T-cell (primary cell): ENCODE measurements around the gene NDUFS7. TPM values are rescaled to one million over a fixed set of nuclear protein-coding genes. Genes with fewer than 3 reads are reported as not detected.

Experiments
- ATAC-seq, 4 experiments: fragments of 200-7000 bp in 3 of 4; fragments of 150-1000 bp in 1 of 4; cut with Tn5 transposase; replicated peaks in 1 of 4; 1 replicate in 3 of 4; 2 replicates in 1 of 4; pipeline ENCODE4 v1.10.0; 2021; ENCODE audit warnings: moderate library complexity in 3 of 4, mild to moderate bottlenecking in 2 of 4, moderate number of reproducible peaks in 1 of 4
- CTCF ChIA-PET, 2 donors: fragments of 300-600 bp; sonication (Branson Sonifier 250); formaldehyde crosslinking; loops; one replicate each; lab custom pipeline; 2022; ENCODE audit warnings: antibody characterized with exemption in 2 of 2; lab: Charles Lee
- POLR2A ChIA-PET, 2 donors: fragments of 300-600 bp; sonication (Branson Sonifier 250); formaldehyde crosslinking; loops; one replicate each; lab custom pipeline; 2022; ENCODE audit warnings: antibody characterized with exemption in 2 of 2; lab: Charles Lee
- DNase-seq, 35 experiments: peaks; one replicate each; pipeline versions ENCODE4 v3.0.0 to v3.0.0-alpha.2; 2013 to 2023
- H3K27ac ChIP-seq: one replicate; pipeline ENCODE4 v1.5.1; 2013; ENCODE audit warnings: low read length
- H3K27me3 ChIP-seq, 2 experiments: replicated peaks in 1 of 2; 1 replicate in 1 of 2; 2 replicates in 1 of 2; pipeline versions ENCODE4 v1.6.1 to v1.7.0; 2013; ENCODE audit warnings: low read length in 1 of 2, mixed read lengths in 1 of 2; ENCODE audit not compliant: control insufficient read depth in 2 of 2, insufficient read depth in 2 of 2; ENCODE audit errors: extremely low read depth in 1 of 2
- H3K36me3 ChIP-seq, 2 donors: 1 replicate in 1 of 2; 2 replicates in 1 of 2; pipeline versions ENCODE4 v1.6.1 to v1.7.0; 2013; ENCODE audit warnings: low read length in 1 of 2; ENCODE audit not compliant: control insufficient read depth in 2 of 2, insufficient read depth in 1 of 2; ENCODE audit errors: extremely low read depth in 1 of 2
- H3K4me1 ChIP-seq, 2 experiments: 1 replicate in 1 of 2; 2 replicates in 1 of 2; pipeline versions ENCODE4 v1.6.1 to v1.7.0; 2013; ENCODE audit warnings: low read length in 2 of 2, mixed read lengths in 1 of 2; ENCODE audit not compliant: insufficient read depth in 2 of 2, control insufficient read depth in 1 of 2; ENCODE audit errors: extremely low read depth in 1 of 2
- H3K4me3 ChIP-seq, 2 donors: 1 replicate in 1 of 2; 2 replicates in 1 of 2; pipeline versions ENCODE4 v1.5.1 to v1.7.0; 2013; ENCODE audit warnings: mild to moderate bottlenecking in 2 of 2, low read length in 1 of 2, moderate library complexity in 1 of 2; ENCODE audit not compliant: control insufficient read depth in 1 of 2; ENCODE audit errors: extremely low read depth in 1 of 2
- H3K9me3 ChIP-seq: 2 replicates; pipeline ENCODE4 v1.7.0; 2013
- H3K27ac Mint-ChIP-seq, 2 donors: one replicate each; pipeline ENCODE4 v1.8.0; 2020 to 2021; ENCODE audit warnings: mild to moderate bottlenecking in 2 of 2, mixed read lengths in 2 of 2
- H3K27me3 Mint-ChIP-seq, 2 donors: one replicate each; pipeline ENCODE4 v1.8.0; 2021 to 2022; ENCODE audit warnings: mixed read lengths in 2 of 2
- H3K36me3 Mint-ChIP-seq: one replicate; pipeline ENCODE4 v1.8.0; 2021; ENCODE audit warnings: mixed read lengths
- H3K4me1 Mint-ChIP-seq, 3 donors: one replicate each; pipeline ENCODE4 v1.8.0; 2020 to 2022; ENCODE audit warnings: mixed read lengths in 3 of 3, mild to moderate bottlenecking in 1 of 3
- H3K4me3 Mint-ChIP-seq, 3 donors: one replicate each; pipeline ENCODE4 v1.8.0; 2020 to 2022; ENCODE audit warnings: mild to moderate bottlenecking in 3 of 3, mixed read lengths in 3 of 3, moderate library complexity in 3 of 3
- H3K9me3 Mint-ChIP-seq, 3 donors: one replicate each; pipeline ENCODE4 v1.8.0; 2020 to 2022; ENCODE audit warnings: mixed read lengths in 3 of 3
- WGBS: methylation state at CpG from one replicate; pipeline ENCODE4 v1.1.5; 2013; ENCODE audit warnings: missing lambda C conversion rate; ENCODE audit not compliant: insufficient coverage; 5-methylcytosine and 5-hydroxymethylcytosine counted together
- total RNA-seq, 35 experiments: library from RNA in 6 of 35; stranded (reverse) in 6 of 35; fragments of 120-200 nt in 1 of 35; gene quantifications; one replicate each; pipeline versions ENCODE4 v1.2.1 to v1.2.4 and lab custom pipeline; 2013 to 2026

The NDUFS7 gene
- total RNA-seq (10 to 100 TPM; 50.3 to 85.5 (median 79.6) TPM), total RNA-seq (lab: John Stamatoyannopoulos, UW) (24.0 to 57.9 (median 39.1) reads per million in 29 experiments)
- 37.0 TPM for total RNA-seq (2013)

DNA sequence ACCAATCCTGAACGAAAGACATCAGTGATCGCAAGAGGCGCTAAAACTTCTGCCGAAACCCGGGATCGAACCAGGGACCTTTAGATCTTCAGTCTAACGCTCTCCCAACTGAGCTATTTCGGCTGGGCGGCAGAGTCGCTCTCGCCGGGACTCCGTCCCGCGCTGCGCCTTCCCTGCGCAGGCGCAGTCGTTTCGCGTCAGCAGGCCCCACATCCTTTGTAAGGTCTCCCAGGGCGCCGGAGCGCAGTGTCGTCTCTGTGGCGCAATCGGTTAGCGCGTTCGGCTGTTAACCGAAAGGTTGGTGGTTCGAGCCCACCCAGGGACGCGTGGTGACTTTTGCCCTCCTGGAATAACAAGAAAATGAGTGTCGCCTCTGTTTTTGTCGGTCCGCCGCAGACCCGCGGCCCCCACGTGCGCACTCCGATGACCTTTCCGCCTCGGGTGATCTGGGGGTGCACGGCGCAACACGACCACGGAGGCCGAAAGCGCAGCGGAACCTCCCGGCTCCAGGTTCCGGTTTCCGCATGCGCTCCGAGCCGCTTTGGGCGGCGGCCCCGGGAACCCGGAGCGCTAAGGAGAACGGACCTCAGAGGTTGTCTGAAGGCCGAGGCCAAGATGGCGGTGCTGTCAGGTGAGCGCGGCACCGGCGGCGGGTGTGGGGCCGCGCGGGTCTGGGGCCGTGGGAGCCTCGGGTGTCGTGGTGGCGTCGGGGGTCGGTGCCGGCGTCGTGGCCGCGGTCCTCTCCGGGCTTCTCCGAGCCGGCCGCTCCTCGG, at the start of gene NDUFS7:
TSS of gene NDUFS7 (plus strand) at position 596 of the 773 bp plus-strand sequence. CDS start at position 616, 20 bp downstream.
- H3K27me3 ChIP-seq = no peaks in the 10 kb centered on the region
- ATAC-seq (peak; percentile 85 to 89 (median 88)), DNase-seq (peak; percentile 79 to 100 (median 90))
- Mint-ChIP-seq H3K4me1 (peaks cover 17 to 25% (median 24%) of the 10 kb centered on the region in 3 donors), H3K4me3 (peak within 1 kb of the TSS; percentile 88 to 93 (median 89)), H3K27me3 (peaks cover 0 to 5% of the 10 kb centered on the region in 2 donors), H3K9me3 (no peaks in the 10 kb centered on the region), H3K27ac (peak within 1 kb of the TSS; percentile 99), H3K36me3 (peaks cover 3% of the 10 kb centered on the region)
- peaks cover 8 to 29% of the 10 kb centered on the region in 2 experiments for H3K4me1 ChIP-seq
- H3K4me3 ChIP-seq = peak within 1 kb of the TSS; percentile 81 to 94
- H3K9me3 ChIP-seq = no peaks in the 10 kb centered on the region
- under 1% methylated on average over 90 of the region's 90 CpGs for WGBS
- ChIA-PET CTCF (interaction anchor here in 1 of 2 donors (1.0 kb wide), 1 partner anchor 12 kb away, joined by 3 read pairs; no protein-coding TSS in a partner anchor), POLR2A (interaction anchor here (0.6 to 0.9 kb wide), 2 partner anchors 28 to 115 kb away, joined by 4 to 6 read pairs; partner anchors contain the start of gene CIRBP (in 1 of the 2))
- peaks cover 0 to 11% of the 10 kb centered on the region in 2 donors for H3K36me3 ChIP-seq
- peak within 1 kb of the TSS; percentile 81 for H3K27ac ChIP-seq

DNA sequence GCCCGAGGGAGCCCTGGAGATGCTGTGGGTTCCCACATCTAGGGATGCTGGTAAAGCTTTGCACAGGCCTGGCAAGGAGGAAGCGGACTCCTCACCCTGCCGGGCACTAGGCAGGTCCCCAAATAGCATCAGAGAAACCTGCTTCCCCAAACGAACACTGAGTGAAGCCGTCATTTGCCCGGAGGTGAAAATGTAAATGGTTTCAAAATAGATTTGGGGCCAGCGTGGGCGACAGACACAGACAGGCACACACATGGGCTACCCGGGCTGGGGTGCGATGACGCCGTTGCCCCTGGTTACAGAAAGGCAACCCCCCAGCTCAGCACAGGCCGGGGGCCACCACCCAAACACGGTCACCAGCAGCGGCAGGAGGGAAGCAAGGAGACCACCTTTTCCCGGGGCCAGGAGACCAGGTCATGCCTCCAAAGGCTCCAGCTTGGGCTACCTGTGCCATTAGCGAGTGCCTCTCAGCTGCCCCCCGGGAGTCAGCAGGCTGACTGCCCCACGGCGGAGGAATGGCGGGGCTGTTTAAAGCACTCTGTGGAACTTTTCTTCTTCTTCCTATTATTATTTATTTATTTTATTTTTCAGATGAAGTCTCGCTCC, 47.5 kb upstream of the NDUFS7 start:
- Histone ChIP-seq H3K9me3 (no peaks in the 10 kb centered on the region), H3K27me3 (peaks cover 0 to 32% of the 10 kb centered on the region in 2 experiments), H3K4me3 (no peak overlapping the region), H3K36me3 (no peaks in the 10 kb centered on the region), H3K4me1 (no peaks in the 10 kb centered on the region), H3K27ac (no peak overlapping the region)
- CTCF ChIA-PET = no interaction called here
- no peak for ATAC-seq
- H3K4me1 Mint-ChIP-seq = no peaks in the 10 kb centered on the region
- H3K27me3 Mint-ChIP-seq = peaks cover 3 to 16% of the 10 kb centered on the region in 2 donors
- H3K4me3 Mint-ChIP-seq = no peak overlapping the region
- no peaks in the 10 kb centered on the region for H3K9me3 Mint-ChIP-seq
- H3K36me3 Mint-ChIP-seq = no peaks in the 10 kb centered on the region
- no peak overlapping the region for H3K27ac Mint-ChIP-seq
- WGBS = 82% methylated on average over 13 of the region's 22 CpGs
- POLR2A ChIA-PET = no interaction called here
- no peak for DNase-seq

DNA sequence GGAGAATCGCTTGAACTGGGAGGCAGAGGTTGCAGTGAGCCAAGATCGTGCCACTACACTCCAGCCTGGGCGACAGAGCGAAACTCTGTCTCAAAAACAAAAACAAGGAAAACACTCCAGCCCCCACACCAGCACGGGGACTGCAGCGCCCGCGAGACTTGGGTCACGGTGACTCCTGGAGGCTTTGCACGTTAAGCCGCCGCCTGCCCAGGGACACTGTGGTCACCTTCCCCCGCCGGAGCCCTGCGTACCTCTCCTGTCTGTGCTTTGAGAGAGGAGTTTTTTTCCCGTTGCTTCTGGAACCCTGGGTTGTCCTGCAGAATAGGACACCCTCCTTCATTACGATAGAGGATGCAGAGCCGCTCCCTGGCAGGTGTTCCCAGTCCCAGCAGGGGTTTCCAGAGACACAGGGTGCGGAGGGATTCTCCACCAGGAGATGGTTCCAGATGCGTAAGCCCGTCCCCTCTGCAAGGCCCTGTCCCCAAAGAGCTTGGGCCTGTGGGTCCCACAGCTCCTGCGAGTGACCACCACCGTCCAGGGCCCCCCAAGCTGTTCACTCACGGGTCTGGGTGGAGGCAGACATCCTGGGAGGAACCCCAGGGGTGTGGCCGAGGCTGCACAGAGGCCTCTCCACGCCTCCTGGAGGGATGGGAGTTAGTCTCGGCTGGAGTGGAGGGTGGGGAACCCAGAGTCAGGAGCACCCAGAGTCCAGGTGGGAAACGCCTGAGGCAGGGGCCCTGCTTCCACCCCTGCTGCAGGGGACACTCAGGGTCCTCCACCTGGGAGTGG, 42.8 kb upstream of the NDUFS7 start:
- no peaks in the 10 kb centered on the region for H3K9me3 Mint-ChIP-seq
- DNase-seq (no peak), ATAC-seq (no peak)
- Histone ChIP-seq H3K4me3 (no peak overlapping the region), H3K9me3 (no peaks in the 10 kb centered on the region), H3K4me1 (no peaks in the 10 kb centered on the region), H3K27me3 (peaks cover 0 to 23% of the 10 kb centered on the region in 2 experiments), H3K36me3 (no peaks in the 10 kb centered on the region), H3K27ac (no peak overlapping the region)
- no peak overlapping the region for H3K27ac Mint-ChIP-seq
- H3K27me3 Mint-ChIP-seq = peaks cover 3 to 10% of the 10 kb centered on the region in 2 donors
- 79% methylated on average over 17 of the region's 28 CpGs for WGBS
- H3K4me3 Mint-ChIP-seq = no peak overlapping the region
- H3K4me1 Mint-ChIP-seq = peaks cover 3 to 9% (median 6%) of the 10 kb centered on the region in 3 donors
- POLR2A ChIA-PET = no interaction called here
- H3K36me3 Mint-ChIP-seq = no peaks in the 10 kb centered on the region
- CTCF ChIA-PET = no interaction called here

DNA sequence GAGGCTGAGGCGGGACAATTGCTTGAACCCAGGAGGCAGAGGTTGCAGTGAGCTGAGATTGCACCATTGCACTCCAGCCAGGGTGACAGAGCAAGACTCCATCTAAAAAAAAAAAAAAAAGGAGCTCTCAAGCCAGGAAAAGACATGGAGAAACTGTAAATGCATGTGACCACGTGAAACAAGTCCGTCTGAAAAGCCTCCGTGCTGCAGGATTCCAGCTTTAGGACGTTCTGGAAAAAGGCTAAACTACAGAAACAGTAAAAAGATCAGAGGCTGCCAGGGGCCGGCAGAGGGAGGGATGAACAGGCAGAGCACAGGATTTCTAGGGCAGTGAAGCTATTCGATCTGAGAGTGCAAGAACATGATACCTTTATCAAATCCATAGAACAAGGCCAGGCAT, 40.7 kb upstream of the NDUFS7 start:
- Histone ChIP-seq H3K36me3 (no peaks in the 10 kb centered on the region), H3K27me3 (peaks cover 0 to 20% of the 10 kb centered on the region in 2 experiments), H3K27ac (no peak overlapping the region), H3K4me1 (no peaks in the 10 kb centered on the region), H3K9me3 (no peaks in the 10 kb centered on the region), H3K4me3 (no peak overlapping the region)
- WGBS = 77% methylated on average over 6 of the region's 7 CpGs
- no peak overlapping the region for H3K4me3 Mint-ChIP-seq
- H3K9me3 Mint-ChIP-seq = no peaks in the 10 kb centered on the region
- H3K4me1 Mint-ChIP-seq = peaks cover 3 to 9% (median 6%) of the 10 kb centered on the region in 3 donors
- no peak for DNase-seq
- no peak for ATAC-seq
- CTCF ChIA-PET = interaction anchor here in 1 of 2 donors (0.7 kb wide), 1 partner anchor 433 kb away, joined by 5 read pairs; no protein-coding TSS in a partner anchor
- no peak overlapping the region for H3K27ac Mint-ChIP-seq
- POLR2A ChIA-PET = no interaction called here
- peaks cover 2 to 8% of the 10 kb centered on the region in 2 donors for H3K27me3 Mint-ChIP-seq
- no peaks in the 10 kb centered on the region for H3K36me3 Mint-ChIP-seq

DNA sequence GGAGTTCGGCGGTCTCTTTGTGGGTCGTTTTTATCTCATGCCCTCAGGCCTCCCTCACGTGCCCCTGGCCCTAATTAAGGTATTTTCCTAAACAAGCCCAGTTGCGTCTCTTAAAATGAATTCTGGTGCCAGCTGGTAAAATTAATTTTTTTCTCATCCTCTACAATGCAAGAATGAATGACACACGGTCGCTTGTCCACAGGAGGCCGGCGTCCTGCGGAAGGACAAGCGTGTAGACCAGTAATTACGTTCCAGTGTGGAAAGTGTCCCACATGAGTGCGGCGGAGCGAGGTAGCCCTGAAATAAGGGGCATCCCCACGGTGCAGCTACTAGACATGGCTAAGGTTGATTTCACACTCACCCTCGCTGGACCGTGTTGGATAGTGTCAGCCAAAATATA, 34.5 kb upstream of the NDUFS7 start:
- ChIA-PET POLR2A (no interaction called here), CTCF (no interaction called here)
- no peaks in the 10 kb centered on the region for H3K9me3 ChIP-seq
- peaks cover 3 to 9% (median 6%) of the 10 kb centered on the region in 3 donors for H3K4me1 Mint-ChIP-seq
- WGBS = 92% methylated on average over 17 of the region's 18 CpGs
- H3K27me3 ChIP-seq = peaks cover 0 to 5% of the 10 kb centered on the region in 2 experiments
- no peaks in the 10 kb centered on the region for H3K36me3 ChIP-seq
- H3K27ac Mint-ChIP-seq = no peak overlapping the region
- H3K27ac ChIP-seq = no peak overlapping the region
- no peaks in the 10 kb centered on the region for H3K36me3 Mint-ChIP-seq
- ATAC-seq (no peak), DNase-seq (no peak)
- H3K4me3 ChIP-seq = no peak overlapping the region
- peaks cover 0 to 5% of the 10 kb centered on the region in 2 experiments for H3K4me1 ChIP-seq
- no peaks in the 10 kb centered on the region for H3K9me3 Mint-ChIP-seq
- peaks cover 1 to 4% of the 10 kb centered on the region in 2 donors for H3K27me3 Mint-ChIP-seq
- no peak overlapping the region for H3K4me3 Mint-ChIP-seq

DNA sequence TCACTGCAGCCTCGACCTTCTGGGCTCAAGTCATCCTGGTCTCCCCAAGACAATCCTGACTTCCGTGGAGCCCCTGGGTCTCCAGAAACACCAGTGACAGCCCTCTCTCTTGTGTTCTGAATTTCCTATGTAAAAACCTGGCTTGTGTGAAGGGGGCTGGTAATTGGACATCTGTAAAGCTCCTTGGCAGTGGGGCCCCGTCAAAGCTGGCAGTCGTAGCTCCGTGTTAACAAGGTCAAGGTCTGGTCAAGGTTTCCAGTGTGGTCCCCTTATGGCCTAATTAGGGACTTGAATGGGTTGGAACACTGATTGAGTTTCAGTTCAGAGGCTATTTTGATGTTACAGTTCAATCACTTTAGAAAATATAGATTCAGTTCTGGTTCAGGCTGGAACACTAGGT, 32.8 kb upstream of the NDUFS7 start:
- DNase-seq (no peak), ATAC-seq (no peak)
- no peaks in the 10 kb centered on the region for H3K36me3 Mint-ChIP-seq
- peaks cover 6 to 9% (median 7%) of the 10 kb centered on the region in 3 donors for H3K4me1 Mint-ChIP-seq
- H3K4me1 ChIP-seq = peaks cover 0 to 17% of the 10 kb centered on the region in 2 experiments
- ChIA-PET CTCF (no interaction called here), POLR2A (no interaction called here)
- H3K27me3 ChIP-seq = peaks cover 0 to 5% of the 10 kb centered on the region in 2 experiments
- H3K36me3 ChIP-seq = no peaks in the 10 kb centered on the region
- no peak overlapping the region for H3K27ac Mint-ChIP-seq
- H3K27me3 Mint-ChIP-seq = peaks cover 1 to 4% of the 10 kb centered on the region in 2 donors
- no peak overlapping the region for H3K4me3 Mint-ChIP-seq
- H3K9me3 Mint-ChIP-seq = no peaks in the 10 kb centered on the region
- 90% methylated on average over 4 of the region's 5 CpGs for WGBS
- no peak overlapping the region for H3K4me3 ChIP-seq
- no peak overlapping the region for H3K27ac ChIP-seq
- no peaks in the 10 kb centered on the region for H3K9me3 ChIP-seq
